HepG2 (cell line): ENCODE data around the gene SPAG8. TPM values are rescaled to one million over a fixed set of nuclear protein-coding genes. Genes with fewer than 3 reads are reported as not detected.

ENCODE experiments used
- FOSL2 ChIP-seq: sonication (generic); formaldehyde crosslinking; IDR thresholded peaks from 2 replicates; pipeline ENCODE4 v1.4.0; 2020; ENCODE audit warnings: missing genetic modification reagents
- GATAD2A ChIP-seq: IDR thresholded peaks from 2 replicates; pipeline ENCODE4 v1.6.1; 2016
- HMG20A ChIP-seq: IDR thresholded peaks from 2 replicates; pipeline ENCODE4 v1.6.1; 2016; ENCODE audit warnings: borderline replicate concordance
- MXI1 ChIP-seq: IDR thresholded peaks from 3 replicates; pipeline ENCODE4 v1.6.1; 2012; ENCODE audit warnings: low read depth, low read length, inconsistent platforms, borderline replicate concordance
- NFE2 ChIP-seq: sonication (generic); formaldehyde crosslinking; IDR thresholded peaks from 2 replicates; pipeline ENCODE4 v1.4.0; 2020; ENCODE audit warnings: missing genetic modification reagents
- PITX1 ChIP-seq: sonication (generic); formaldehyde crosslinking; IDR thresholded peaks from 2 replicates; pipeline ENCODE4 v1.5.1; 2020; ENCODE audit warnings: mild to moderate bottlenecking, missing genetic modification reagents
- SAP130 ChIP-seq: IDR thresholded peaks from 2 replicates; pipeline ENCODE4 v1.6.1; 2016; ENCODE audit warnings: low read depth
- TBX2 ChIP-seq: sonication (generic); formaldehyde crosslinking; IDR thresholded peaks from 2 replicates; pipeline ENCODE4 v1.5.0; 2020; ENCODE audit warnings: missing genetic modification reagents, mild to moderate bottlenecking, borderline replicate concordance
- TGIF2 ChIP-seq: IDR thresholded peaks from 2 replicates; pipeline ENCODE4 v1.6.1; 2016; ENCODE audit warnings: control low read depth, missing compliant biosample characterization
- ZNF788 ChIP-seq: sonication (generic); formaldehyde crosslinking; IDR thresholded peaks from 2 replicates; pipeline ENCODE4 v1.5.0; 2020; ENCODE audit warnings: mild to moderate bottlenecking, missing genetic modification reagents, borderline replicate concordance
- ZNF850 ChIP-seq: sonication (generic); formaldehyde crosslinking; conservative IDR thresholded peaks from 2 replicates; pipeline ENCODE4 v1.9.0; 2021; ENCODE audit warnings: mild to moderate bottlenecking, missing genetic modification reagents
- polyA plus RNA-seq, 8 experiments: library from polyadenylated mRNA; depleted of rRNA in 3 of 8; stranded (reverse) in 7 of 8; unstranded in 1 of 8; fragments of >200 nt; fragmentation: Illumina TruSeq in 4 of 8; extraction: Trizol in 4 of 8; gene quantifications; 2 replicates each; pipeline versions ENCODE4 v1.2.1 to v1.2.3, GENCODE V29; 2011 to 2016; ENCODE audit warnings: low read depth in 4 of 8, missing spikeins in 1 of 8, mixed read lengths in 1 of 8; ENCODE audit not compliant: insufficient read depth in 1 of 8
- total RNA-seq, 5 experiments: library from RNA; depleted of rRNA; stranded (reverse); fragments of >200 nt; fragmentation: Illumina TruSeq; extraction: Trizol; gene quantifications; 2 replicates each; pipeline ENCODE4 v1.2.3, GENCODE V29; 2016; ENCODE audit warnings: low read depth in 1 of 5
- TF ChIP-seq, protein P1 (sequence below): sonication (generic); formaldehyde crosslinking; IDR thresholded peaks from 2 replicates; pipeline ENCODE4 v1.5.0; 2020; ENCODE audit warnings: missing genetic modification reagents, mild to moderate bottlenecking, borderline replicate concordance
- TF ChIP-seq, protein P2 (sequence below), 2 experiments: fragments of 450-650 bp in 1 of 2; sonication (generic) in 1 of 2; formaldehyde crosslinking; IDR thresholded peaks; 2 replicates each; pipeline versions ENCODE4 v1.5.0 to v1.8.0; 2020 to 2022; ENCODE audit warnings: mild to moderate bottlenecking in 1 of 2, missing genetic modification reagents in 1 of 2
- TF ChIP-seq, protein P3 (sequence below): sonication (generic); formaldehyde crosslinking; IDR thresholded peaks from 2 replicates; pipeline ENCODE4 v1.8.0; 2022; ENCODE audit warnings: missing genetic modification reagents, mild to moderate bottlenecking, moderate library complexity, borderline replicate concordance
- TF ChIP-seq, protein P4 (sequence below): sonication (generic); formaldehyde crosslinking; IDR thresholded peaks from 2 replicates; pipeline ENCODE4 v1.4.0; 2020; ENCODE audit warnings: low read depth, missing genetic modification reagents
- TF ChIP-seq, protein P5 (sequence below): sonication (generic); formaldehyde crosslinking; IDR thresholded peaks from 2 replicates; pipeline ENCODE4 v1.5.0; 2020; ENCODE audit warnings: missing genetic modification reagents
- TF ChIP-seq, protein P6 (sequence below): sonication (generic); formaldehyde crosslinking; IDR thresholded peaks from 2 replicates; pipeline ENCODE4 v1.4.0; 2020; ENCODE audit warnings: low read depth, mild to moderate bottlenecking, missing genetic modification reagents

SPAG8 gene
- total and polyA plus RNA-seq, 2 of the 13 experiments (the other 11 are each of a cell fraction or from before 2014, with no cell fraction given): 0.18 to 0.27 TPM

DNA sequence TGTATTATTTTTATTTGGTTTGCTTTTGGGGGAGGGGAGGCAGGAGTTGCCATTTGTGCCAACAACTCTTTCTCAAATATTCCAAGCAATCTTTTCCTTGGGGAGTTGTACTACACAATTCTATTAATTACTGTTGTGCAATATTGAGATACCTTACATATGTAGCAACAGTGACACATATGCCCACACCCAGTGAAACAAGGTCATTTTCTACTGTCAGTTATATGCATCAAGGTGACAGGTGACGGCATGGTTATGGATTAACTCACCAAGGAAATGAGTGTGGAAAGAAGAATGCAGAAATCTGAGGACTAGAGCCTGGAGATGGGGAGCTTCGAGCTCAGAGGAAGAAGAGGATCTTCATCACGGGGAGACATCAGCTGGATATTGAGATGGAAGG lies 40.1 kb downstream of the SPAG8 start (continued):
- TF ChIP-seq, protein P1, sequence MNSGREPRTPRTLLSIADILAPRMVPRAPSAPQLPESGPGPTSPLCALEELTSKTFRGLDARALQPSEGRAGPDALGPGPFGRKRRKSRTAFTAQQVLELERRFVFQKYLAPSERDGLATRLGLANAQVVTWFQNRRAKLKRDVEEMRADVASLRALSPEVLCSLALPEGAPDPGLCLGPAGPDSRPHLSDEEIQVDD (CRISPR knock-in tag): no peak
- TF ChIP-seq HMG20A (CRISPR knock-in tag) (peak; percentile 32; the same call in 1 of the 2 replicates), PITX1 (no peak), ZNF788 (CRISPR knock-in tag) (no peak), ZNF850 (CRISPR knock-in tag) (no peak), FOSL2 (CRISPR knock-in tag) (peak; percentile 56), TGIF2 (CRISPR knock-in tag) (peak; percentile 98), SAP130 (CRISPR knock-in tag) (peak; percentile 80), GATAD2A (peak; percentile 51; the same call in 1 of the 2 replicates), NFE2 (CRISPR knock-in tag) (no peak), TBX2 (CRISPR knock-in tag) (peak; percentile 35; the same call in 1 of the 2 replicates), MXI1 (peak; percentile 88; the same call in 1 of the 3 replicates)
- TF ChIP-seq, protein P2, sequence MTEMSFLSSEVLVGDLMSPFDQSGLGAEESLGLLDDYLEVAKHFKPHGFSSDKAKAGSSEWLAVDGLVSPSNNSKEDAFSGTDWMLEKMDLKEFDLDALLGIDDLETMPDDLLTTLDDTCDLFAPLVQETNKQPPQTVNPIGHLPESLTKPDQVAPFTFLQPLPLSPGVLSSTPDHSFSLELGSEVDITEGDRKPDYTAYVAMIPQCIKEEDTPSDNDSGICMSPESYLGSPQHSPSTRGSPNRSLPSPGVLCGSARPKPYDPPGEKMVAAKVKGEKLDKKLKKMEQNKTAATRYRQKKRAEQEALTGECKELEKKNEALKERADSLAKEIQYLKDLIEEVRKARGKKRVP (CRISPR knock-in tag; IDR thresholded peaks at IDR 0.05): peak in 1 of 2 experiments; percentile 37; a peak in 1 of 4 replicates
- TF ChIP-seq, protein P3, sequence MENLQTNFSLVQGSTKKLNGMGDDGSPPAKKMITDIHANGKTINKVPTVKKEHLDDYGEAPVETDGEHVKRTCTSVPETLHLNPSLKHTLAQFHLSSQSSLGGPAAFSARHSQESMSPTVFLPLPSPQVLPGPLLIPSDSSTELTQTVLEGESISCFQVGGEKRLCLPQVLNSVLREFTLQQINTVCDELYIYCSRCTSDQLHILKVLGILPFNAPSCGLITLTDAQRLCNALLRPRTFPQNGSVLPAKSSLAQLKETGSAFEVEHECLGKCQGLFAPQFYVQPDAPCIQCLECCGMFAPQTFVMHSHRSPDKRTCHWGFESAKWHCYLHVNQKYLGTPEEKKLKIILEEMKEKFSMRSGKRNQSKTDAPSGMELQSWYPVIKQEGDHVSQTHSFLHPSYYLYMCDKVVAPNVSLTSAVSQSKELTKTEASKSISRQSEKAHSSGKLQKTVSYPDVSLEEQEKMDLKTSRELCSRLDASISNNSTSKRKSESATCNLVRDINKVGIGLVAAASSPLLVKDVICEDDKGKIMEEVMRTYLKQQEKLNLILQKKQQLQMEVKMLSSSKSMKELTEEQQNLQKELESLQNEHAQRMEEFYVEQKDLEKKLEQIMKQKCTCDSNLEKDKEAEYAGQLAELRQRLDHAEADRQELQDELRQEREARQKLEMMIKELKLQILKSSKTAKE (CRISPR knock-in tag): no peak
- TF ChIP-seq, protein P4, sequence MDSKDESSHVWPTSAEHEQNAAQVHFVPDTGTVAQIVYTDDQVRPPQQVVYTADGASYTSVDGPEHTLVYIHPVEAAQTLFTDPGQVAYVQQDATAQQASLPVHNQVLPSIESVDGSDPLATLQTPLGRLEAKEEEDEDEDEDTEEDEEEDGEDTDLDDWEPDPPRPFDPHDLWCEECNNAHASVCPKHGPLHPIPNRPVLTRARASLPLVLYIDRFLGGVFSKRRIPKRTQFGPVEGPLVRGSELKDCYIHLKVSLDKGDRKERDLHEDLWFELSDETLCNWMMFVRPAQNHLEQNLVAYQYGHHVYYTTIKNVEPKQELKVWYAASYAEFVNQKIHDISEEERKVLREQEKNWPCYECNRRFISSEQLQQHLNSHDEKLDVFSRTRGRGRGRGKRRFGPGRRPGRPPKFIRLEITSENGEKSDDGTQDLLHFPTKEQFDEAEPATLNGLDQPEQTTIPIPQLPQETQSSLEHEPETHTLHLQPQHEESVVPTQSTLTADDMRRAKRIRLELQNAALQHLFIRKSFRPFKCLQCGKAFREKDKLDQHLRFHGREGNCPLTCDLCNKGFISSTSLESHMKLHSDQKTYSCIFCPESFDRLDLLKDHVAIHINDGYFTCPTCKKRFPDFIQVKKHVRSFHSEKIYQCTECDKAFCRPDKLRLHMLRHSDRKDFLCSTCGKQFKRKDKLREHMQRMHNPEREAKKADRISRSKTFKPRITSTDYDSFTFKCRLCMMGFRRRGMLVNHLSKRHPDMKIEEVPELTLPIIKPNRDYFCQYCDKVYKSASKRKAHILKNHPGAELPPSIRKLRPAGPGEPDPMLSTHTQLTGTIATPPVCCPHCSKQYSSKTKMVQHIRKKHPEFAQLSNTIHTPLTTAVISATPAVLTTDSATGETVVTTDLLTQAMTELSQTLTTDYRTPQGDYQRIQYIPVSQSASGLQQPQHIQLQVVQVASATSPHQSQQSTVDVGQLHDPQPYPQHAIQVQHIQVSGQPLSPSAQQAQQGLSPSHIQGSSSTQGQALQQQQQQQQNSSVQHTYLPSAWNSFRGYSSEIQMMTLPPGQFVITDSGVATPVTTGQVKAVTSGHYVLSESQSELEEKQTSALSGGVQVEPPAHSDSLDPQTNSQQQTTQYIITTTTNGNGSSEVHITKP (CRISPR knock-in tag): no peak
- TF ChIP-seq, protein P5, sequence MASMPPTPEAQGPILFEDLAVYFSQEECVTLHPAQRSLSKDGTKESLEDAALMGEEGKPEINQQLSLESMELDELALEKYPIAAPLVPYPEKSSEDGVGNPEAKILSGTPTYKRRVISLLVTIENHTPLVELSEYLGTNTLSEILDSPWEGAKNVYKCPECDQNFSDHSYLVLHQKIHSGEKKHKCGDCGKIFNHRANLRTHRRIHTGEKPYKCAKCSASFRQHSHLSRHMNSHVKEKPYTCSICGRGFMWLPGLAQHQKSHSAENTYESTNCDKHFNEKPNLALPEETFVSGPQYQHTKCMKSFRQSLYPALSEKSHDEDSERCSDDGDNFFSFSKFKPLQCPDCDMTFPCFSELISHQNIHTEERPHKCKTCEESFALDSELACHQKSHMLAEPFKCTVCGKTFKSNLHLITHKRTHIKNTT: no peak
- TF ChIP-seq, protein P6, sequence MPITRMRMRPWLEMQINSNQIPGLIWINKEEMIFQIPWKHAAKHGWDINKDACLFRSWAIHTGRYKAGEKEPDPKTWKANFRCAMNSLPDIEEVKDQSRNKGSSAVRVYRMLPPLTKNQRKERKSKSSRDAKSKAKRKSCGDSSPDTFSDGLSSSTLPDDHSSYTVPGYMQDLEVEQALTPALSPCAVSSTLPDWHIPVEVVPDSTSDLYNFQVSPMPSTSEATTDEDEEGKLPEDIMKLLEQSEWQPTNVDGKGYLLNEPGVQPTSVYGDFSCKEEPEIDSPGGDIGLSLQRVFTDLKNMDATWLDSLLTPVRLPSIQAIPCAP: no peak
